Mucosa of stomach (tissue), 1 donor: Measurements from ENCODE around the gene MYBPC1.

Experiments
- H3K27me3 ChIP-seq: one replicate; pipeline ENCODE4 v1.7.0; 2013; ENCODE audit warnings: mild to moderate bottlenecking, low read length; ENCODE audit not compliant: control insufficient read depth, insufficient read depth
- H3K36me3 ChIP-seq: one replicate; pipeline ENCODE4 v1.7.0; 2013; ENCODE audit warnings: low read length; ENCODE audit not compliant: control insufficient read depth, insufficient read depth
- H3K4me1 ChIP-seq: one replicate; pipeline ENCODE4 v1.7.0; 2013; ENCODE audit warnings: mild to moderate bottlenecking, low read length; ENCODE audit not compliant: control insufficient read depth, insufficient read depth
- H3K4me3 ChIP-seq: one replicate; pipeline ENCODE4 v1.7.0; 2013; ENCODE audit warnings: low read length
- H3K9ac ChIP-seq: one replicate; pipeline ENCODE4 v1.7.0; 2013; ENCODE audit warnings: mild to moderate bottlenecking, low read length, moderate library complexity
- H3K9me3 ChIP-seq: one replicate; pipeline ENCODE4 v1.7.0; 2013; ENCODE audit warnings: mild to moderate bottlenecking, low read length, moderate library complexity; ENCODE audit not compliant: control insufficient read depth
- donor health status: Pancreatic carcinoma.

MYBPC1 gene

GRCh38 chr12:101700299-101700820, 105.6 kb downstream of the MYBPC1 start:
- peak overlapping the region; percentile 20 for H3K9ac ChIP-seq
- no peaks in the 10 kb centered on the region for H3K27me3 ChIP-seq
- peaks cover 31% of the 10 kb centered on the region for H3K4me1 ChIP-seq
- no peaks in the 10 kb centered on the region for H3K36me3 ChIP-seq
- H3K4me3 ChIP-seq, result no peak overlapping the region
- no peaks in the 10 kb centered on the region for H3K9me3 ChIP-seq

GRCh38 chr12:101703487-101703886, 108.7 kb downstream of the MYBPC1 start:
- Histone ChIP-seq H3K27me3 (no peaks in the 10 kb centered on the region), H3K9me3 (no peaks in the 10 kb centered on the region), H3K4me3 (no peak overlapping the region), H3K9ac (no peak overlapping the region), H3K36me3 (no peaks in the 10 kb centered on the region), H3K4me1 (peaks cover 30% of the 10 kb centered on the region)

- H3K4me3 ChIP-seq, result no peak overlapping the region
- peaks cover 27% of the 10 kb centered on the region for H3K4me1 ChIP-seq
- H3K36me3 ChIP-seq, result no peaks in the 10 kb centered on the region
- no peak overlapping the region for H3K9ac ChIP-seq
- H3K27me3 ChIP-seq, result no peaks in the 10 kb centered on the region
- no peaks in the 10 kb centered on the region for H3K9me3 ChIP-seq
Measured at GRCh38 chr12:101706403-101706802, 111.6 kb downstream of the MYBPC1 start.

- Histone ChIP-seq H3K9ac (no peak overlapping the region), H3K27me3 (no peaks in the 10 kb centered on the region), H3K4me3 (no peak overlapping the region), H3K4me1 (peaks cover 27% of the 10 kb centered on the region), H3K36me3 (no peaks in the 10 kb centered on the region), H3K9me3 (no peaks in the 10 kb centered on the region)
Measured at GRCh38 chr12:101707131-101707782, 112.5 kb downstream of the MYBPC1 start.

- peaks cover 31% of the 10 kb centered on the region for H3K4me1 ChIP-seq
- no peaks in the 10 kb centered on the region for H3K36me3 ChIP-seq
- no peaks in the 10 kb centered on the region for H3K27me3 ChIP-seq
- no peaks in the 10 kb centered on the region for H3K9me3 ChIP-seq
- no peak overlapping the region for H3K4me3 ChIP-seq
- H3K9ac ChIP-seq, result peak overlapping the region; percentile 11
Measured at GRCh38 chr12:101710288-101710687, 115.5 kb downstream of the MYBPC1 start.

GRCh38 chr12:101713059-101713682, 118.4 kb downstream of the MYBPC1 start:
- H3K36me3 ChIP-seq, result no peaks in the 10 kb centered on the region
- H3K9me3 ChIP-seq, result no peaks in the 10 kb centered on the region
- no peak overlapping the region for H3K9ac ChIP-seq
- H3K27me3 ChIP-seq, result no peaks in the 10 kb centered on the region
- peaks cover 18% of the 10 kb centered on the region for H3K4me1 ChIP-seq
- H3K4me3 ChIP-seq, result no peak overlapping the region

- Histone ChIP-seq H3K9me3 (no peaks in the 10 kb centered on the region), H3K36me3 (no peaks in the 10 kb centered on the region), H3K27me3 (no peaks in the 10 kb centered on the region), H3K9ac (no peak overlapping the region), H3K4me1 (peaks cover 18% of the 10 kb centered on the region), H3K4me3 (no peak overlapping the region)
Measured at GRCh38 chr12:101713930-101714329, 119.2 kb downstream of the MYBPC1 start.

- Histone ChIP-seq H3K9ac (no peak overlapping the region), H3K36me3 (no peaks in the 10 kb centered on the region), H3K9me3 (no peaks in the 10 kb centered on the region), H3K4me3 (no peak overlapping the region), H3K27me3 (no peaks in the 10 kb centered on the region), H3K4me1 (peaks cover 18% of the 10 kb centered on the region)
Measured at GRCh38 chr12:101714877-101715444, 120.2 kb downstream of the MYBPC1 start.

GRCh38 chr12:101719566-101719965, 124.8 kb downstream of the MYBPC1 start:
- Histone ChIP-seq H3K4me3 (no peak overlapping the region), H3K36me3 (no peaks in the 10 kb centered on the region), H3K4me1 (no peaks in the 10 kb centered on the region), H3K27me3 (no peaks in the 10 kb centered on the region), H3K9me3 (no peaks in the 10 kb centered on the region), H3K9ac (no peak overlapping the region)

- Histone ChIP-seq H3K36me3 (no peaks in the 10 kb centered on the region), H3K4me1 (no peaks in the 10 kb centered on the region), H3K9ac (no peak overlapping the region), H3K4me3 (no peak overlapping the region), H3K9me3 (no peaks in the 10 kb centered on the region), H3K27me3 (no peaks in the 10 kb centered on the region)
Measured at GRCh38 chr12:101720118-101720517, 125.3 kb downstream of the MYBPC1 start.

GRCh38 chr12:101722392-101722791, 127.6 kb downstream of the MYBPC1 start:
- no peaks in the 10 kb centered on the region for H3K9me3 ChIP-seq
- H3K27me3 ChIP-seq, result no peaks in the 10 kb centered on the region
- no peak overlapping the region for H3K4me3 ChIP-seq
- no peaks in the 10 kb centered on the region for H3K36me3 ChIP-seq
- no peak overlapping the region for H3K9ac ChIP-seq
- no peaks in the 10 kb centered on the region for H3K4me1 ChIP-seq

GRCh38 chr12:101727098-101727497, 132.3 kb downstream of the MYBPC1 start:
- no peaks in the 10 kb centered on the region for H3K36me3 ChIP-seq
- H3K4me1 ChIP-seq, result no peaks in the 10 kb centered on the region
- H3K4me3 ChIP-seq, result no peak overlapping the region
- no peaks in the 10 kb centered on the region for H3K27me3 ChIP-seq
- no peaks in the 10 kb centered on the region for H3K9me3 ChIP-seq
- H3K9ac ChIP-seq, result no peak overlapping the region
